KMS-11 (cell line): ENCODE data around the gene SOHLH2.

Experiments
- H2AFZ ChIP-seq: fragments of 200-600 bp; sonication (generic); 2 replicates; pipeline ENCODE4 v1.6.1; 2016; ENCODE audit warnings: antibody characterized with exemption, mixed run types, low read depth
- H3K27ac ChIP-seq: fragments of 200-600 bp; sonication (generic); 2 replicates; pipeline ENCODE4 v1.6.1; 2016; ENCODE audit warnings: mild to moderate bottlenecking, mixed run types
- H3K27me3 ChIP-seq: fragments of 200-600 bp; sonication (generic); 2 replicates; pipeline ENCODE4 v1.6.1; 2017; ENCODE audit warnings: mild to moderate bottlenecking, low read depth, mixed run types, moderate library complexity; ENCODE audit not compliant: insufficient read depth
- H3K36me3 ChIP-seq: fragments of 200-600 bp; sonication (generic); 2 replicates; pipeline ENCODE4 v1.6.1; 2017; ENCODE audit warnings: mild to moderate bottlenecking, mixed run types; ENCODE audit not compliant: insufficient read depth
- H3K4me1 ChIP-seq: fragments of 200-600 bp; sonication (generic); 2 replicates; pipeline ENCODE4 v1.6.1; 2016; ENCODE audit warnings: mild to moderate bottlenecking, low read depth, mixed run types; ENCODE audit not compliant: poor library complexity, severe bottlenecking
- H3K4me2 ChIP-seq: fragments of 200-600 bp; sonication (generic); 2 replicates; pipeline ENCODE4 v1.7.0; 2016; ENCODE audit warnings: mild to moderate bottlenecking, mixed run types
- H3K4me3 ChIP-seq: fragments of 200-600 bp; sonication (generic); IDR thresholded peaks from 2 replicates; pipeline ENCODE4 v1.6.1; 2017; ENCODE audit warnings: low read depth, low read length, mixed read lengths; ENCODE audit not compliant: insufficient read depth
- H3K79me2 ChIP-seq: fragments of 200-600 bp; sonication (generic); 2 replicates; pipeline ENCODE4 v1.6.1; 2016; ENCODE audit warnings: low read depth, mixed run types; ENCODE audit not compliant: insufficient read depth
- H3K9ac ChIP-seq: fragments of 200-600 bp; sonication (generic); 2 replicates; pipeline ENCODE4 v1.6.1; 2016; ENCODE audit warnings: mild to moderate bottlenecking, mixed run types
- H4K20me1 ChIP-seq: fragments of 200-600 bp; sonication (generic); 2 replicates; pipeline ENCODE4 v1.6.1; 2016; ENCODE audit warnings: mild to moderate bottlenecking, mixed run types; ENCODE audit not compliant: insufficient read depth
- TF ChIP-seq, protein P1 (sequence below): fragments of 200-600 bp; sonication (generic); conservative IDR thresholded peaks from 2 replicates; pipeline ENCODE4 v1.6.1; 2017; ENCODE audit warnings: low read depth, mild to moderate bottlenecking, antibody characterized with exemption, low read length, moderate library complexity, mixed read lengths

Gene SOHLH2

GRCh38 chr13:36210738-36211137, 3.6 kb downstream of the SOHLH2 start:
- H3K9ac ChIP-seq = no peak overlapping the region
- H2AFZ ChIP-seq = no peak overlapping the region
- no peaks in the 10 kb centered on the region for H3K27me3 ChIP-seq
- no peaks in the 10 kb centered on the region for H3K79me2 ChIP-seq
- H3K4me1 ChIP-seq = no peaks in the 10 kb centered on the region
- TF ChIP-seq, protein P1, sequence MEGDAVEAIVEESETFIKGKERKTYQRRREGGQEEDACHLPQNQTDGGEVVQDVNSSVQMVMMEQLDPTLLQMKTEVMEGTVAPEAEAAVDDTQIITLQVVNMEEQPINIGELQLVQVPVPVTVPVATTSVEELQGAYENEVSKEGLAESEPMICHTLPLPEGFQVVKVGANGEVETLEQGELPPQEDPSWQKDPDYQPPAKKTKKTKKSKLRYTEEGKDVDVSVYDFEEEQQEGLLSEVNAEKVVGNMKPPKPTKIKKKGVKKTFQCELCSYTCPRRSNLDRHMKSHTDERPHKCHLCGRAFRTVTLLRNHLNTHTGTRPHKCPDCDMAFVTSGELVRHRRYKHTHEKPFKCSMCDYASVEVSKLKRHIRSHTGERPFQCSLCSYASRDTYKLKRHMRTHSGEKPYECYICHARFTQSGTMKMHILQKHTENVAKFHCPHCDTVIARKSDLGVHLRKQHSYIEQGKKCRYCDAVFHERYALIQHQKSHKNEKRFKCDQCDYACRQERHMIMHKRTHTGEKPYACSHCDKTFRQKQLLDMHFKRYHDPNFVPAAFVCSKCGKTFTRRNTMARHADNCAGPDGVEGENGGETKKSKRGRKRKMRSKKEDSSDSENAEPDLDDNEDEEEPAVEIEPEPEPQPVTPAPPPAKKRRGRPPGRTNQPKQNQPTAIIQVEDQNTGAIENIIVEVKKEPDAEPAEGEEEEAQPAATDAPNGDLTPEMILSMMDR = no peak
- H4K20me1 ChIP-seq = no peaks in the 10 kb centered on the region
- H3K4me3 ChIP-seq = no peak overlapping the region
- H3K4me2 ChIP-seq = no peak overlapping the region
- H3K36me3 ChIP-seq = no peaks in the 10 kb centered on the region
- H3K27ac ChIP-seq = no peak overlapping the region

DNA sequence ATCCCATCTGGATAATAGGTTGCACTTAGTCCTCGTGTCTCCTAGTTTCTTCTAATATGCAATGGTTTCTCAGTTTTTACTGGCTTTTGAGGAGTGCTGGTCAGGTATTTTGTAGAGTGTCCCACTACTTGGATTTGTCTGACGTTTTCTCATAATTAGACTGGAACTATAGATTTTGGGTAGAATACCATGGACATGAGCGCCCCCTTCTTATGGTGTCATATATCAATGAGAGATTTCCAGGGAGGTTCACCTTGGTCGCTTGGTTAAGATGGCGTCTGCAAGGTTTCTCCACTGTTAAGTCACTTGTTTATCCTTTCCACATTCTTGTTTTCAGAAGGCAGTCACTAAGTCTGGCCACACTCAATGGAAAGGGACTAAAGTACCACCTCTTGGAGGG, 6.7 kb downstream of the SOHLH2 start:
- H2AFZ ChIP-seq = no peak overlapping the region
- no peak overlapping the region for H3K27ac ChIP-seq
- H3K9ac ChIP-seq = no peak overlapping the region
- H3K36me3 ChIP-seq = no peaks in the 10 kb centered on the region
- H3K27me3 ChIP-seq = no peaks in the 10 kb centered on the region
- H4K20me1 ChIP-seq = no peaks in the 10 kb centered on the region
- TF ChIP-seq, protein P1 = no peak
- H3K4me3 ChIP-seq = no peak overlapping the region
- H3K4me1 ChIP-seq = no peaks in the 10 kb centered on the region
- H3K79me2 ChIP-seq = no peaks in the 10 kb centered on the region
- H3K4me2 ChIP-seq = no peak overlapping the region

- H3K79me2 ChIP-seq = no peaks in the 10 kb centered on the region
- H3K4me2 ChIP-seq = no peak overlapping the region
- no peak overlapping the region for H3K4me3 ChIP-seq
- H3K36me3 ChIP-seq = no peaks in the 10 kb centered on the region
- no peak overlapping the region for H2AFZ ChIP-seq
- TF ChIP-seq, protein P1 = no peak
- H3K27me3 ChIP-seq = no peaks in the 10 kb centered on the region
- H3K9ac ChIP-seq = no peak overlapping the region
- H3K4me1 ChIP-seq = peaks cover 5% of the 10 kb centered on the region
- H4K20me1 ChIP-seq = no peaks in the 10 kb centered on the region
- no peak overlapping the region for H3K27ac ChIP-seq
Observed at GRCh38 chr13:36193151-36193855, 21.1 kb downstream of the SOHLH2 start.

GRCh38 chr13:36192166-36192565, 22.2 kb downstream of the SOHLH2 start:
- no peak overlapping the region for H3K4me3 ChIP-seq
- H3K27me3 ChIP-seq = no peaks in the 10 kb centered on the region
- no peaks in the 10 kb centered on the region for H3K36me3 ChIP-seq
- peaks cover 5% of the 10 kb centered on the region for H3K4me1 ChIP-seq
- no peak overlapping the region for H3K4me2 ChIP-seq
- H4K20me1 ChIP-seq = no peaks in the 10 kb centered on the region
- H3K79me2 ChIP-seq = no peaks in the 10 kb centered on the region
- TF ChIP-seq, protein P1 = no peak
- no peak overlapping the region for H3K9ac ChIP-seq
- H2AFZ ChIP-seq = no peak overlapping the region; the same call in 1 of the 2 replicates
- no peak overlapping the region for H3K27ac ChIP-seq
